ENCODE data around the gene PHF5A. TPM values are rescaled to one million over a fixed set of nuclear protein-coding genes. Genes with fewer than 3 reads are reported as not detected.

The PHF5A gene
- total and polyA plus RNA-seq, 9 donors = 38.6 to 56.2 (median 43.0) TPM

GRCh38 chr22:41507330-41508063 is 39.0 kb upstream of the PHF5A start:
- WGBS (ENCODE audit: insufficient coverage) = 86% methylated on average over 15 of the region's 23 CpGs
- Histone ChIP-seq H3K36me3 (ENCODE audit: control insufficient read depth, insufficient read depth, low read length) (peaks cover 61% of the 10 kb centered on the region), H3K4me1 (ENCODE audit: control insufficient read depth, insufficient read depth, low read length) (peaks cover 13% of the 10 kb centered on the region), H3K4me3 (ENCODE audit: low read length) (no peak overlapping the region), H3K27me3 (ENCODE audit: control insufficient read depth, insufficient read depth, low read length) (no peaks in the 10 kb centered on the region), H3K9me3 (replicated peaks; ENCODE audit: control insufficient read depth, low read depth, low read length) (no peaks in the 10 kb centered on the region), H3K27ac (ENCODE audit: low read length) (no peak overlapping the region)
- no peak for DNase-seq

GRCh38 chr22:41505511-41506220 is 37.2 kb upstream of the PHF5A start:
- no peak for DNase-seq
- no peaks in the 10 kb centered on the region for H3K4me1 ChIP-seq (ENCODE audit: control insufficient read depth, insufficient read depth, low read length)
- no peak overlapping the region for H3K27ac ChIP-seq (ENCODE audit: low read length)
- no peaks in the 10 kb centered on the region for H3K9me3 ChIP-seq (replicated peaks; ENCODE audit: control insufficient read depth, low read depth, low read length)
- 88% methylated on average over 6 of the region's 10 CpGs for WGBS (ENCODE audit: insufficient coverage)
- no peak overlapping the region for H3K4me3 ChIP-seq (ENCODE audit: low read length)
- peaks cover 66% of the 10 kb centered on the region for H3K36me3 ChIP-seq (ENCODE audit: control insufficient read depth, insufficient read depth, low read length)
- no peaks in the 10 kb centered on the region for H3K27me3 ChIP-seq (ENCODE audit: control insufficient read depth, insufficient read depth, low read length)

GRCh38 chr22:41504816-41505215 is 36.3 kb upstream of the PHF5A start:
- no peaks in the 10 kb centered on the region for H3K4me1 ChIP-seq (ENCODE audit: control insufficient read depth, insufficient read depth, low read length)
- 92% methylated on average over 2 of the region's 4 CpGs for WGBS (ENCODE audit: insufficient coverage)
- H3K27me3 ChIP-seq (ENCODE audit: control insufficient read depth, insufficient read depth, low read length) = no peaks in the 10 kb centered on the region
- H3K4me3 ChIP-seq (ENCODE audit: low read length) = no peak overlapping the region
- H3K27ac ChIP-seq (ENCODE audit: low read length) = no peak overlapping the region
- H3K9me3 ChIP-seq (replicated peaks; ENCODE audit: control insufficient read depth, low read depth, low read length) = no peaks in the 10 kb centered on the region
- DNase-seq = no peak
- H3K36me3 ChIP-seq (ENCODE audit: control insufficient read depth, insufficient read depth, low read length) = peaks cover 64% of the 10 kb centered on the region

GRCh38 chr22:41504397-41504796 is 35.9 kb upstream of the PHF5A start:
- Histone ChIP-seq H3K27ac (ENCODE audit: low read length) (no peak overlapping the region), H3K27me3 (ENCODE audit: control insufficient read depth, insufficient read depth, low read length) (no peaks in the 10 kb centered on the region), H3K4me3 (ENCODE audit: low read length) (no peak overlapping the region), H3K9me3 (replicated peaks; ENCODE audit: control insufficient read depth, low read depth, low read length) (no peaks in the 10 kb centered on the region), H3K4me1 (ENCODE audit: control insufficient read depth, insufficient read depth, low read length) (no peaks in the 10 kb centered on the region), H3K36me3 (ENCODE audit: control insufficient read depth, insufficient read depth, low read length) (peaks cover 66% of the 10 kb centered on the region)
- DNase-seq = no peak
- WGBS (ENCODE audit: insufficient coverage) = 62% methylated on average over 2 of the region's 7 CpGs

GRCh38 chr22:41501209-41501608 is 32.7 kb upstream of the PHF5A start:
- no peak for DNase-seq
- H3K4me1 ChIP-seq (ENCODE audit: control insufficient read depth, insufficient read depth, low read length) = no peaks in the 10 kb centered on the region
- H3K27ac ChIP-seq (ENCODE audit: low read length) = no peak overlapping the region

GRCh38 chr22:41500303-41500702 is 31.8 kb upstream of the PHF5A start:
- DNase-seq = no peak
- H3K4me3 ChIP-seq (ENCODE audit: low read length) = no peak overlapping the region
- H3K27ac ChIP-seq (ENCODE audit: low read length) = no peak overlapping the region
- H3K4me1 ChIP-seq (ENCODE audit: control insufficient read depth, insufficient read depth, low read length) = no peaks in the 10 kb centered on the region
- 100% methylated on average over 1 of the region's 7 CpGs for WGBS (ENCODE audit: insufficient coverage)
- H3K36me3 ChIP-seq (ENCODE audit: control insufficient read depth, insufficient read depth, low read length) = peaks cover 51% of the 10 kb centered on the region
- no peaks in the 10 kb centered on the region for H3K9me3 ChIP-seq (replicated peaks; ENCODE audit: control insufficient read depth, low read depth, low read length)
- H3K27me3 ChIP-seq (ENCODE audit: control insufficient read depth, insufficient read depth, low read length) = no peaks in the 10 kb centered on the region

More at GRCh38 chr22:41501209-41501608, 32.7 kb upstream of the PHF5A start:
- H3K4me3 ChIP-seq (ENCODE audit: low read length) = no peak overlapping the region
- 85% methylated on average over 5 of the region's 5 CpGs for WGBS (ENCODE audit: insufficient coverage)
- no peaks in the 10 kb centered on the region for H3K27me3 ChIP-seq (ENCODE audit: control insufficient read depth, insufficient read depth, low read length)
- H3K9me3 ChIP-seq (replicated peaks; ENCODE audit: control insufficient read depth, low read depth, low read length) = no peaks in the 10 kb centered on the region
- H3K36me3 ChIP-seq (ENCODE audit: control insufficient read depth, insufficient read depth, low read length) = peaks cover 51% of the 10 kb centered on the region

- Histone ChIP-seq H3K27me3 (ENCODE audit: control insufficient read depth, insufficient read depth, low read length) (no peaks in the 10 kb centered on the region), H3K36me3 (ENCODE audit: control insufficient read depth, insufficient read depth, low read length) (peaks cover 47% of the 10 kb centered on the region), H3K9me3 (replicated peaks; ENCODE audit: control insufficient read depth, low read depth, low read length) (no peaks in the 10 kb centered on the region), H3K27ac (ENCODE audit: low read length) (no peak overlapping the region), H3K4me1 (ENCODE audit: control insufficient read depth, insufficient read depth, low read length) (no peaks in the 10 kb centered on the region), H3K4me3 (ENCODE audit: low read length) (no peak overlapping the region)
- 90% methylated on average over 8 of the region's 10 CpGs for WGBS (ENCODE audit: insufficient coverage)
- DNase-seq = no peak
Measured at GRCh38 chr22:41499624-41500280, 31.3 kb upstream of the PHF5A start.

GRCh38 chr22:41498303-41498835 is 29.9 kb upstream of the PHF5A start:
- no peak overlapping the region for H3K27ac ChIP-seq (ENCODE audit: low read length)
- 53% methylated on average over 4 of the region's 6 CpGs for WGBS (ENCODE audit: insufficient coverage)
- DNase-seq = no peak
- H3K27me3 ChIP-seq (ENCODE audit: control insufficient read depth, insufficient read depth, low read length) = no peaks in the 10 kb centered on the region
- H3K36me3 ChIP-seq (ENCODE audit: control insufficient read depth, insufficient read depth, low read length) = peaks cover 36% of the 10 kb centered on the region
- H3K4me1 ChIP-seq (ENCODE audit: control insufficient read depth, insufficient read depth, low read length) = no peaks in the 10 kb centered on the region
- H3K9me3 ChIP-seq (replicated peaks; ENCODE audit: control insufficient read depth, low read depth, low read length) = no peaks in the 10 kb centered on the region
- no peak overlapping the region for H3K4me3 ChIP-seq (ENCODE audit: low read length)

- H3K4me1 ChIP-seq (ENCODE audit: control insufficient read depth, insufficient read depth, low read length) = peaks cover 5% of the 10 kb centered on the region
- H3K4me3 ChIP-seq (ENCODE audit: low read length) = no peak overlapping the region
- no peak overlapping the region for H3K27ac ChIP-seq (ENCODE audit: low read length)
- no peaks in the 10 kb centered on the region for H3K27me3 ChIP-seq (ENCODE audit: control insufficient read depth, insufficient read depth, low read length)
- H3K36me3 ChIP-seq (ENCODE audit: control insufficient read depth, insufficient read depth, low read length) = no peaks in the 10 kb centered on the region
- peak; percentile 79 for DNase-seq
- no CpG with 5 or more reads among the region's 5 CpGs for WGBS (ENCODE audit: insufficient coverage)
- no peaks in the 10 kb centered on the region for H3K9me3 ChIP-seq (replicated peaks; ENCODE audit: control insufficient read depth, low read depth, low read length)
Measured at GRCh38 chr22:41491374-41492100, 23.0 kb upstream of the PHF5A start.

Measured in muscle of leg (tissue), 11 donors.